Spinal cord (tissue), 10 donors: ENCODE measurements around the gene GPN1. TPM values are rescaled to one million over a fixed set of nuclear protein-coding genes. Genes with fewer than 3 reads are reported as not detected.
"Not testable (repeated sequence)": the region's sequence is repeated elsewhere in the genome, so short reads cannot be mapped to it uniquely, and the experiment has no call there.

ENCODE experiments used
- DNase-seq, 6 donors: peaks; one replicate each; pipeline versions ENCODE4 v3.0.0 to v3.0.0-alpha.2; 2013 to 2015; ENCODE audit warnings: low spot score in 6 of 6, low read depth in 4 of 6
- H3K27ac ChIP-seq: one replicate; pipeline ENCODE4 v1.5.1; 2013; ENCODE audit warnings: low read depth, low read length, control low read depth
- H3K27me3 ChIP-seq: one replicate; pipeline ENCODE4 v1.6.1; 2013; ENCODE audit warnings: low read length; ENCODE audit not compliant: control insufficient read depth, insufficient read depth
- H3K36me3 ChIP-seq: one replicate; pipeline ENCODE4 v1.6.1; 2013; ENCODE audit warnings: low read length; ENCODE audit not compliant: control insufficient read depth, insufficient read depth
- H3K4me1 ChIP-seq: one replicate; pipeline ENCODE4 v1.6.1; 2013; ENCODE audit warnings: low read length; ENCODE audit not compliant: control insufficient read depth, insufficient read depth
- H3K4me3 ChIP-seq: one replicate; pipeline ENCODE4 v1.5.1; 2013; ENCODE audit warnings: low read depth, low read length, control low read depth
- H3K9me3 ChIP-seq: one replicate; pipeline ENCODE4 v1.6.1; 2013; ENCODE audit warnings: low read length; ENCODE audit not compliant: control insufficient read depth, insufficient read depth
- WGBS: methylation state at CpG from one replicate; pipeline ENCODE4 v1.1.5; 2013; ENCODE audit warnings: missing lambda C conversion rate; ENCODE audit not compliant: insufficient coverage; 5-methylcytosine and 5-hydroxymethylcytosine counted together
- polyA plus RNA-seq, 2 donors: library from polyadenylated mRNA; unstranded; fragments of 120-200 nt; gene quantifications; one replicate each; pipeline ENCODE4 v1.2.1, GENCODE V29; 2013; ENCODE audit not compliant: insufficient read length in 2 of 2
- small RNA-seq: library from RNA; depleted of rRNA; stranded (forward); fragments of <200 nt; gene quantifications from one replicate; pipeline ENCODE3, GENCODE V24; 2014; ENCODE audit warnings: low replicate concordance
- total RNA-seq, 2 donors: library from RNA; depleted of rRNA in 1 of 2; stranded (reverse); fragments of 120-200 nt in 1 of 2; fragments of >200 nt in 1 of 2; gene quantifications; one replicate each; pipeline versions ENCODE4 v1.2.3 to v1.2.4, GENCODE V29; 2013 to 2014
- donor health status: healthy.

The GPN1 gene
- total and polyA plus RNA-seq, 4 donors, result 33.2 to 45.4 (median 39.0) TPM

DNA sequence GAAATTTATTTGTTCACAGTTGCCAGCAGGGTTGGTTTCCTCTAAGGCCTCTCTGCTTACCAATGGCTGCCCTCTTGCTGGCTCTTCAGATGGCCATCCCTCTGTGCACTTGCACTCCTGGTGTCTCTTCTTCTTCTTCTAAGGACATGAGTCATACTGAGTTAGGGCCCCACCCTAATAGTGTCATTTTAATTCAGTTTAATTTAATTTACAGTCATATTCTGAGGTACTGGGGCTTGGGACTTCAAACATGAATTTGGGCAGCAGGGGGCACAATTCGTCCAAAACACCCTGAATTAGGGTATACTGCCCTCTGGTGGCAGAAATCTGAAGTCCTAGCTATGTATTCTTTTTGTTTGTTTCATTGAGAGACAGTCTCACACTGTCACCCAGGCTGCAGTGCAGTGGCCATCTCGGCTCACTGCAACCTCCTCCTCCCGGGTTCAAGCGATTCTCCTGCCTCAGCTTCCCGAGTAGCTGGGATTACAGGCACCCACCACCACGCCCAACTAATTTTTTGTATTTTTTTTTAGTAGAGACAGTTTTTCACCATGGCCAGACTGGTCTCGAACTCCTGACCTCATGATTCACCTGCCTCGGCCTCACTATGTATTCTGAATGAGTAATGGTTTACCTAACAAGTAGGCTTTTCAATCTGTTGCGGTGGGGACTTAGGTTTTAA is 54.7 kb downstream of the GPN1 start:
- no peaks in the 10 kb centered on the region for H3K27me3 ChIP-seq
- H3K27ac ChIP-seq, result no peak overlapping the region
- H3K4me1 ChIP-seq, result no peaks in the 10 kb centered on the region
- 20% methylated on average over 1 of the region's 9 CpGs for WGBS
- H3K9me3 ChIP-seq, result no peaks in the 10 kb centered on the region
- H3K4me3 ChIP-seq, result no peak overlapping the region
- peak; percentile 24 to 93 (median 69) for DNase-seq
- H3K36me3 ChIP-seq, result peaks cover 37% of the 10 kb centered on the region

DNA sequence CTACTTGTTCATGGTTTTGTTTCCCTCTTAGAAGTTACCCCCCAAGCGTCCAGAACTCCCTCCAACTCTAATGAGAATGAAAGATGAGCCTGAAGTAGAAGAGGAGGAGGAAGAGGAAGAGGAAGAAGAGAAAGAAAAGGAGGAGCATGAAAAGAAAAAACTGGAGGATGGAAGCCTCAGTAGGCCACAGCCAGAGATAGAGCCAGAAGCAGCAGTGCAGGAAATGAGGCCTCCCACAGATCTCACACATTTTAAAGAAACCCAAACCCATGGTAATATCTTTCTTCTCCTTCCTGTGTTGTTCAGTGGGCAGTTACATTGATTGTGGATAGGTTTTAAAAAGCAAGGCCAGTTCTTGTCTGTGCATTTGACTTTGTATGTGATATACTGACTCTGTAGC is 56.2 kb downstream of the GPN1 start:
- not testable (repeated sequence) for H3K27ac ChIP-seq, H3K4me3 ChIP-seq, H3K27me3 ChIP-seq, H3K4me1 ChIP-seq, H3K9me3 ChIP-seq, DNase-seq
- no CpG with 5 or more reads among the region's 1 CpG for WGBS
- H3K36me3 ChIP-seq, result peaks cover 31% of the 10 kb centered on the region

DNA sequence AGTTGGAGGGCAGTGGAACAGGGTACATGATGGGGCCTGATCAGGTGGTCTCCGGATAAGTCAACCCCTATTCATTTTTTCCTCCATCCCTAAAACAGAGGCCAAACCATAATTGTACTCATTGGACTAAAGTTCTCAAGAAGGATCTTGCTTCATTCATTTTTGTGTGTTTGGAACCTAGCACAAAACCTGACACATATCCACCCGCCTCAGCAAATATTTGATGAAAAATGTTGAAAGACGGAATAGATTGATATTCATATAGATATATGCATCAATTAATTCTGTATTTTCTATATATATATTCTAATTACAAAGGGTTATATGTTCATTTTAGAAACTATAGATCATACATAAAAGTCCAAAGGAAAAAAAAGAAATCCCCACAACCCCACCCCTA is 56.7 kb downstream of the GPN1 start:
- peaks cover 30% of the 10 kb centered on the region for H3K36me3 ChIP-seq
- no peak for DNase-seq
- H3K27ac ChIP-seq, result no peak overlapping the region
- H3K4me1 ChIP-seq, result no peaks in the 10 kb centered on the region
- no peaks in the 10 kb centered on the region for H3K9me3 ChIP-seq
- WGBS, result no CpG with 5 or more reads among the region's 3 CpGs
- no peak overlapping the region for H3K4me3 ChIP-seq
- H3K27me3 ChIP-seq, result no peaks in the 10 kb centered on the region

GRCh38 chr2:27687232-27687631 is 58.4 kb downstream of the GPN1 start:
- H3K9me3 ChIP-seq, result no peaks in the 10 kb centered on the region
- no peaks in the 10 kb centered on the region for H3K4me1 ChIP-seq
- no CpG with 5 or more reads among the region's 1 CpG for WGBS
- no peak overlapping the region for H3K27ac ChIP-seq
- H3K36me3 ChIP-seq, result peaks cover 33% of the 10 kb centered on the region
- H3K4me3 ChIP-seq, result no peak overlapping the region
- no peaks in the 10 kb centered on the region for H3K27me3 ChIP-seq
- no peak for DNase-seq

DNA sequence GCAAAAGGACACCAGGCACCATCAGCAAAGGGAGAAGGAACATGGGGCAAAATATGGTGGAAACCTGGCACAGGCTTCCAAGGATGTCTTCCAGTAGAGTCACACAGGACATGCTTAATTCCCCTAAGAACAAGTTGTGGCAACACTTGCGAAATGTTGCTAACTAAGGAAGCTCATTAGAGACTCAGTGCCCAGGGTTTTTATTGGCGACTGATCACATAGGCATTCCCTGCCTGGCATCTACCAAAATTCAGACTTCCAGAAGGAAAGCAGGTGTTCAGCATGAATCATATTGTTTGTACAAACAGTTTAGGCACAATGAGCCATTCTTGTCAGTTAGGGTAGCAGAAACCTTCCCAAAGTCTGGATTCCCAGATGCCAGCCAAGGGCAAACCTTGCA is 60.6 kb downstream of the GPN1 start:
- Histone ChIP-seq H3K4me1 (no peaks in the 10 kb centered on the region), H3K36me3 (peaks cover 29% of the 10 kb centered on the region)
- WGBS, result 100% methylated on average over 1 of the region's 2 CpGs

DNA sequence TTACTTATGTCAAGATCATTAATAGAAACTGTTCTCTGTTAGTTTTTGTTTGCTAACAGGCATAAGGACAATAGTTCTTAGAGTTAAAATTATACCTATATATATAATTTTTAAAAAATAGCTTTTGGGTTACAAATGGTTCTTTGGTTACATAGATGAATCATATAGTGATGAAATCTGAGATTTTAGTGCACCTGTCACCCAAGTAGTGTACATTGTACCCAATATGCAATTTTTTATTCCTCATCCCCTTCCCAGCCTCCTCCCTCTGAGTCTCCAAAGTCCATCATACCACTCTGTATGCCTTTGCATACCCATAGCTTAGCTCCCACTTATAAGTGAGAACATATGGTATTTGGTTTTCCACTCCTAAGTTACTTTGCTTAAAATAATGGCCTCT is 61.2 kb downstream of the GPN1 start:
- Histone ChIP-seq H3K9me3 (no peaks in the 10 kb centered on the region), H3K36me3 (peaks cover 29% of the 10 kb centered on the region), H3K4me3 (no peak overlapping the region), H3K27me3 (no peaks in the 10 kb centered on the region), H3K4me1 (no peaks in the 10 kb centered on the region), H3K27ac (no peak overlapping the region)
- no peak for DNase-seq

More for the DNA sequence above, 60.6 kb downstream of the GPN1 start:
- no peak overlapping the region for H3K4me3 ChIP-seq
- no peak overlapping the region for H3K27ac ChIP-seq
- no peaks in the 10 kb centered on the region for H3K9me3 ChIP-seq
- no peaks in the 10 kb centered on the region for H3K27me3 ChIP-seq
- no peak for DNase-seq

DNA sequence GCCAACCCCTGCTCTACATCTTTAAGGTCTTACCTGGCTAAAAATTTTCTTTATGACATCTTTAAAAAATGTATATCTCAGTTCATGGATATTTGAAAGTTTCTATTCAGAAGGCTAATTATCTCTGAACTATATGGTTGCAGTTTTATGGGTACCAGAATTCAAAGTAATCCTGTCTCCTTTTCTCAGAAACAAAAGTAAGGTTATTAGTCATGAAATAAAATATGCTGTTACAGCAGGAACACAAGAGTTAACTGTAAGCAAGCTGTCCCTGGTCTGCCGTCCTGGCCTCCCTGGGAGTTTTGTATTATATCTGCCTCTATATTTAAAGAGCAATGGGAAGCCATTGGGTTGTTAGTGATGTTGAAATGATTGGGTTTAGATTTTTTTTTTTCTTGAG is 68.8 kb downstream of the GPN1 start:
- Histone ChIP-seq H3K4me1 (no peaks in the 10 kb centered on the region), H3K27ac (no peak overlapping the region), H3K27me3 (no peaks in the 10 kb centered on the region), H3K4me3 (no peak overlapping the region), H3K36me3 (peaks cover 8% of the 10 kb centered on the region), H3K9me3 (no peaks in the 10 kb centered on the region)
- WGBS, result 100% methylated on average over 1 of the region's 1 CpG
- no peak for DNase-seq

Small RNA genes lying within 50 kb of the gene (small RNA-seq; reads per million reads assigned to genes)
- not detected for gene RF00340

Other genes with a start within 250 kb of the GPN1 start
- 10 to 100 TPM in 1 of 2 donors, 1 to 10 TPM in 1; 6.3 to 16.5 TPM for gene ZNF513, start 248.3 kb upstream of the GPN1 start, total RNA-seq
- 10 to 100 TPM; 32.6 to 35.3 TPM for gene ZNF513, start 248.3 kb upstream of the GPN1 start, polyA plus RNA-seq
- 10 to 100 TPM; 40.2 to 69.8 TPM for gene PPM1G, start 219.5 kb upstream of the GPN1 start, total RNA-seq
- 10 to 100 TPM; 94.8 to 96.1 TPM for gene PPM1G, start 219.5 kb upstream of the GPN1 start, polyA plus RNA-seq
- gene NRBP1, start 200.4 kb upstream of the GPN1 start, total RNA-seq, result 10 to 100 TPM; 80.1 to 92.1 TPM
- 100 to 1,000 TPM; 119 to 133 TPM for gene NRBP1, start 200.4 kb upstream of the GPN1 start, polyA plus RNA-seq
- gene KRTCAP3, start 186.7 kb upstream of the GPN1 start, total RNA-seq, result under 1 TPM in 1 of 2 donors, not detected in 1; 0.72 TPM
- gene KRTCAP3, start 186.7 kb upstream of the GPN1 start, polyA plus RNA-seq, result 1 to 10 TPM; 2.6 to 5.2 TPM
- gene IFT172, start 139.3 kb upstream of the GPN1 start, total RNA-seq, result 10 to 100 TPM; 35.0 to 48.4 TPM
- gene IFT172, start 139.3 kb upstream of the GPN1 start, polyA plus RNA-seq, result 10 to 100 TPM; 40.1 to 68.0 TPM
- 10 to 100 TPM; 42.5 to 50.8 TPM for gene FNDC4, start 133.8 kb upstream of the GPN1 start, total RNA-seq
- 100 to 1,000 TPM; 134 to 137 TPM for gene FNDC4, start 133.8 kb upstream of the GPN1 start, polyA plus RNA-seq
- gene GCKR, start 132.2 kb upstream of the GPN1 start, total RNA-seq, result under 1 TPM; 0.20 to 0.77 TPM
- gene GCKR, start 132.2 kb upstream of the GPN1 start, polyA plus RNA-seq, result 1 to 10 TPM; 1.7 to 2.9 TPM
- gene ZNF512, start 46.0 kb upstream of the GPN1 start, total RNA-seq, result 10 to 100 TPM; 38.6 to 63.0 TPM
- 10 to 100 TPM; 55.6 to 59.5 TPM for gene ZNF512, start 46.0 kb upstream of the GPN1 start, polyA plus RNA-seq
- gene CCDC121, start within 50 bp of the GPN1 start, total RNA-seq, result 10 to 100 TPM in 1 of 2 donors, 1 to 10 TPM in 1; 9.7 to 12.8 TPM
- gene CCDC121, start within 50 bp of the GPN1 start, polyA plus RNA-seq, result 1 to 10 TPM; 6.5 to 7.4 TPM
- gene SUPT7L, start 34.6 kb downstream of the GPN1 start, total RNA-seq, result 10 to 100 TPM; 34.8 to 49.7 TPM
- gene SUPT7L, start 34.6 kb downstream of the GPN1 start, polyA plus RNA-seq, result 10 to 100 TPM; 50.2 to 57.9 TPM
- 10 to 100 TPM; 28.1 to 32.3 TPM for gene SLC4A1AP, start 34.8 kb downstream of the GPN1 start, total RNA-seq
- gene SLC4A1AP, start 34.8 kb downstream of the GPN1 start, polyA plus RNA-seq, result 10 to 100 TPM; 34.9 to 35.5 TPM
- gene MRPL33, start 142.7 kb downstream of the GPN1 start, total RNA-seq, result 100 to 1,000 TPM in 1 of 2 donors, 10 to 100 TPM in 1; 83.6 to 178 TPM
- 100 to 1,000 TPM in 1 of 2 donors, 10 to 100 TPM in 1; 94.7 to 102 TPM for gene MRPL33, start 142.7 kb downstream of the GPN1 start, polyA plus RNA-seq